Heart right ventricle (tissue), 16 donors: ENCODE data around the gene CTPS1. TPM values are rescaled to one million over a fixed set of nuclear protein-coding genes. Genes with fewer than 3 reads are reported as not detected.

Source experiments
- ATAC-seq, 8 donors: fragments of 200-7000 bp; cut with Tn5 transposase; one replicate each; pipeline ENCODE4 v1.9.1; 2020; ENCODE audit warnings: mild to moderate bottlenecking in 8 of 8, moderate library complexity in 8 of 8, moderate number of reproducible peaks in 1 of 8
- DNase-seq, 2 donors: peaks; one replicate each; pipeline ENCODE4 v3.0.0-alpha.2; 2020
- H3K27ac ChIP-seq, 10 donors: fragments of 200-600 bp; sonication (generic) in 2 of 10; one replicate each; pipeline versions ENCODE4 v1.5.0 to v1.8.0; 2020 to 2022; ENCODE audit warnings: mild to moderate bottlenecking in 3 of 10
- H3K27me3 ChIP-seq, 7 donors: fragments of 200-600 bp; one replicate each; pipeline ENCODE4 v1.8.0; 2021 to 2022; ENCODE audit warnings: mild to moderate bottlenecking in 2 of 7
- H3K36me3 ChIP-seq, 9 donors: fragments of 200-600 bp; sonication (generic) in 1 of 9; one replicate each; pipeline versions ENCODE4 v1.5.0 to v1.8.0; 2020 to 2022; ENCODE audit warnings: mild to moderate bottlenecking in 2 of 9
- H3K4me1 ChIP-seq, 9 donors: fragments of 200-600 bp; sonication (generic) in 1 of 9; one replicate each; pipeline versions ENCODE4 v1.5.0 to v1.8.0; 2020 to 2022; ENCODE audit warnings: mild to moderate bottlenecking in 4 of 9
- H3K4me3 ChIP-seq, 10 donors: fragments of 200-600 bp; sonication (generic) in 2 of 10; one replicate each; pipeline versions ENCODE4 v1.5.0 to v1.8.0; 2020 to 2022; ENCODE audit warnings: mild to moderate bottlenecking in 7 of 10, moderate library complexity in 2 of 10
- H3K9me3 ChIP-seq, 11 donors: fragments of 200-600 bp in 10 of 11; sonication (generic) in 2 of 11; one replicate each; pipeline versions ENCODE4 v1.5.0 to v1.8.0; 2013 to 2022; ENCODE audit warnings: mild to moderate bottlenecking in 2 of 11, control low read depth in 1 of 11, moderate library complexity in 1 of 11
- WGBS, 2 donors: extraction: QIAGEN DNeasy Blood & Tissue Kit; methylation state at CpG; one replicate each; pipeline ENCODE4 v1.1.7; 2013; ENCODE audit warnings: inconsistent platforms in 1 of 2; 5-methylcytosine and 5-hydroxymethylcytosine counted together
- intact Hi-C, 10 donors: fragments of 100-400 bp; cut with DNase I; formaldehyde crosslinking; loops; one replicate each; pipeline versions ENCODE4 v1.11.1 to v1.14.2; 2022
- polyA plus RNA-seq, 2 donors: library from polyadenylated mRNA; stranded (reverse); fragments of 200-250 nt; gene quantifications; one replicate each; pipeline ENCODE4 v1.2.3, GENCODE V29; 2013
- total RNA-seq, 10 donors: library from RNA; stranded (reverse); fragmentation: NEBNext Ultra II Directional in 3 of 10; extraction: Animal tissue kit (Norgen Biotek cat#: 25700) in 3 of 10; gene quantifications; one replicate each; pipeline versions ENCODE4 v1.2.1 to v1.2.4, GENCODE V29; 2021 to 2023
- TF ChIP-seq, protein P1 (sequence below), 9 donors: fragments of 200-600 bp; sonication (generic) in 2 of 9; IDR thresholded peaks; one replicate each; pipeline versions ENCODE4 v1.5.0 to v1.8.0; 2021 to 2022; ENCODE audit warnings: antibody characterized with exemption in 9 of 9, mild to moderate bottlenecking in 5 of 9, moderate library complexity in 1 of 9
- donor health status: Arrhythmogenic right ventricular cardiomyopathy.
- donor health status: ischemic (EF 13 %, LVEDD 7.1; RV severe dilation, severe dysfunction).
- donor health status: healthy with polysubstance abuse.
- donor health status: DM: no; HTN: yes; CAD: no.
- donor health status: DM: no; HTN: no; CAD: no.
- donor health status: ischemic (EF 25% LVEDD 6.9; RV normal size, moderate dysfunction).
- donor health status: ischemic (EF 25% LVEDD 5.7; RV mildly dilated, moderate dysfunction).
- donor health status: healthy.
- donor health status: DM: yes; HTN: yes; CAD: no.
- donor health status: Ischemic cardiomyopathy.
- donor health status: ischemic (EF 35%, LVEDD 5.7; RV mildly dilated, moderate dysfunction).
- donor health status: nonischemic (EF 11% LVEDD 7.7; RV severe dilation, severe dysfunction).
- donor health status: DM: yes; HTN: yes; CAD: no.
- donor health status: PGD.
- donor health status: ischemic (EF 29% LVEDD 5.4; RV normal size, mild dysfunction).
- donor health status: nonischemic (EF 23%, LVEDD 6.1; RV moderate dilation, normal function).

The CTPS1 gene
- total and polyA plus RNA-seq, 12 donors, result 4.6 to 12.1 (median 7.1) TPM

DNA sequence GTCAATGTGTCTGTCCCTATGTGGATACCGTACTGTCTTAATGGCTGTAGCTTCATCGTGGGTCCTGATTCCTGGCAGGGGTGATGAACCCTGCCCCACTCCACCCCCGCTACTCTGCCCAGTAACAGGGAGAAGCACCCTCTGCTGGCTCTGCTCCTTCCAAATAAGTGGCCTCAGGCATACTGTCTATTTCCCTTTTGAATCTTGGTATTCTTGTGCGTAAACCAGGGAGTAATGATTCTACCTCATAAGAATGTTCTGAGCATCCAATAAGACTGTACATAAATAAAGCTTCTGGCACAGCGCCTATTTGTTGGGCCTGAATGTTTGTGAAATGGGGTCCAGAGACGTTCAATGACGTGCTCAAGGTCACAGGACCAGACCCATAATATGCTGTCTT lies 35.2 kb upstream of the CTPS1 start:
- no peaks in the 10 kb centered on the region for H3K27me3 ChIP-seq
- H3K36me3 ChIP-seq, result no peaks in the 10 kb centered on the region
- no peak for DNase-seq
- WGBS, 2 donors, result 58 to 70% methylated on average over 7 of the region's 7 CpGs
- H3K4me1 ChIP-seq, result peaks cover 0 to 30% (median 7%) of the 10 kb centered on the region in 9 donors
- TF ChIP-seq, protein P1, sequence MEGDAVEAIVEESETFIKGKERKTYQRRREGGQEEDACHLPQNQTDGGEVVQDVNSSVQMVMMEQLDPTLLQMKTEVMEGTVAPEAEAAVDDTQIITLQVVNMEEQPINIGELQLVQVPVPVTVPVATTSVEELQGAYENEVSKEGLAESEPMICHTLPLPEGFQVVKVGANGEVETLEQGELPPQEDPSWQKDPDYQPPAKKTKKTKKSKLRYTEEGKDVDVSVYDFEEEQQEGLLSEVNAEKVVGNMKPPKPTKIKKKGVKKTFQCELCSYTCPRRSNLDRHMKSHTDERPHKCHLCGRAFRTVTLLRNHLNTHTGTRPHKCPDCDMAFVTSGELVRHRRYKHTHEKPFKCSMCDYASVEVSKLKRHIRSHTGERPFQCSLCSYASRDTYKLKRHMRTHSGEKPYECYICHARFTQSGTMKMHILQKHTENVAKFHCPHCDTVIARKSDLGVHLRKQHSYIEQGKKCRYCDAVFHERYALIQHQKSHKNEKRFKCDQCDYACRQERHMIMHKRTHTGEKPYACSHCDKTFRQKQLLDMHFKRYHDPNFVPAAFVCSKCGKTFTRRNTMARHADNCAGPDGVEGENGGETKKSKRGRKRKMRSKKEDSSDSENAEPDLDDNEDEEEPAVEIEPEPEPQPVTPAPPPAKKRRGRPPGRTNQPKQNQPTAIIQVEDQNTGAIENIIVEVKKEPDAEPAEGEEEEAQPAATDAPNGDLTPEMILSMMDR (IDR thresholded peaks at IDR 0.05), result no peak
- ATAC-seq, result peak in 6 of 8 donors; percentile 21 to 62 (median 48)
- peaks cover 0 to 20% (median 0%) of the 10 kb centered on the region in 11 donors for H3K9me3 ChIP-seq
- peak overlapping the region in 6 of 10 donors; percentile 5 to 62 (median 39) for H3K27ac ChIP-seq
- intact Hi-C loops, result no loop called here
- no peak overlapping the region for H3K4me3 ChIP-seq

DNA sequence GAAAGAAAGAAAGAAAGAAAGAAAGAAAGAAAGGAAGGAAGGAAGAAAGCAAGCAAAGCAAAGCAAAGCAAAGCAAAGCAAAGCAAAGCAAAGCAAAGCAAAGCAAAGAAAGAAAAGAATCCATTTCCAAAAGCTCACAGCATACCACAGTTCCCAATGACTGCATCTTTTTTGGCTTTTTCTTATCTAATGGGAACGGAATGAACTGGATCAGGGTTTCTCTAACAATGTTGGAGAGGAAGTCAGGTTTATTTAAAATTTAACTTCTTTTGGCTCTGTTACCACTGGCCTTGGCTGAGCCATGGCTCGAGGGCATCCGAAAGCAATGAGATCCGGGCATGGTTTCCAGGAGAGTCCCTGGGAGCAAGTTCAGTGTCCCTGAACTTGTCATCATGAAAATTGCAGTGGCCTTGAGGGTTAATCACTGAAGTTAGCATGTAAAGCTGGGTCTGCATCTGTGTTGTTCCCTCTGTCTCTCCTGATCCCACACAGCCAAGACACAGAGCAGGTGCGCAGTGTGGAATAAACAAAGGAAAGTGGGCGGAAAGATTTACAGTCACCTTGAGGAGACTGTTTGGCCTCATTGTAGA lies 34.6 kb upstream of the CTPS1 start:
- H3K27ac ChIP-seq, result peak overlapping the region in 6 of 10 donors; percentile 5 to 62 (median 41)
- TF ChIP-seq, protein P1 (IDR thresholded peaks at IDR 0.05), result no peak
- WGBS, 2 donors, result 61 to 66% methylated on average over 6 of the region's 6 CpGs
- peak in 6 of 8 donors; percentile 54 to 81 (median 67) for ATAC-seq
- H3K27me3 ChIP-seq, result no peaks in the 10 kb centered on the region
- DNase-seq, result no peak
- H3K4me3 ChIP-seq, result no peak overlapping the region
- H3K9me3 ChIP-seq, result peaks cover 0 to 20% (median 0%) of the 10 kb centered on the region in 11 donors
- H3K4me1 ChIP-seq, result peaks cover 0 to 24% (median 4%) of the 10 kb centered on the region in 9 donors
- intact Hi-C loops, result loop anchor here in 2 of 10 donors (5.0 kb wide), 1 partner anchor 83 kb away; the partner anchor contains the start of gene CITED4 (in 2 of the 2)
- no peaks in the 10 kb centered on the region for H3K36me3 ChIP-seq

DNA sequence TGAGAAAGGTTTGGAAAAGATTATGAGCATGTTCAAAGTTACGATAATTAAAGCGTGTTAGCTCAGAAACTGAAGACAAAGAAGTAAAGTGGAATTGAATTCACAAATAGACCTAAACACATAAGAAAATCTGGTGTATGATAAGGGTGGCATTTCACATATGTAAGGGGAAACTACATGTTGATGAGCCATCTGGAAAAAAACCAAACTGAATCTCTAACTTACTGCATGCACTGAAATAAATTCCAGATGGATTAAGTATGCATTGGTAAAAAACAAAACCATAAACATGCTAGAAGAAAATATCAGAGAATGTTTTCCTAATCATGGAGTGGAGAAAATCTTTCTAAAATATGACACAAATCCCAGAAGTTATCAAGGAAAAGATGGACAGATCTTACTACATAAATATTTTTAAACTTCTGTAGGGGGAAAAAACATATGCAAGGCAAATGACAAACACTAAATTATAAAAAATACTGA lies 34.0 kb upstream of the CTPS1 start:
- H3K27ac ChIP-seq, result peak overlapping the region in 4 of 10 donors; percentile 32 to 52 (median 41)
- ATAC-seq, result no peak
- DNase-seq, result no peak
- peaks cover 0 to 23% (median 4%) of the 10 kb centered on the region in 9 donors for H3K4me1 ChIP-seq
- WGBS, 2 donors, result 76 to 87% methylated on average over 2 of the region's 2 CpGs
- no peaks in the 10 kb centered on the region for H3K27me3 ChIP-seq
- intact Hi-C loops, result loop anchor here in 2 of 10 donors (5.0 kb wide), 1 partner anchor 83 kb away; the partner anchor contains the start of gene CITED4 (in 2 of the 2)
- no peak overlapping the region for H3K4me3 ChIP-seq
- TF ChIP-seq, protein P1 (IDR thresholded peaks at IDR 0.05), result no peak
- no peaks in the 10 kb centered on the region for H3K36me3 ChIP-seq
- H3K9me3 ChIP-seq, result peaks cover 0 to 20% (median 0%) of the 10 kb centered on the region in 11 donors

DNA sequence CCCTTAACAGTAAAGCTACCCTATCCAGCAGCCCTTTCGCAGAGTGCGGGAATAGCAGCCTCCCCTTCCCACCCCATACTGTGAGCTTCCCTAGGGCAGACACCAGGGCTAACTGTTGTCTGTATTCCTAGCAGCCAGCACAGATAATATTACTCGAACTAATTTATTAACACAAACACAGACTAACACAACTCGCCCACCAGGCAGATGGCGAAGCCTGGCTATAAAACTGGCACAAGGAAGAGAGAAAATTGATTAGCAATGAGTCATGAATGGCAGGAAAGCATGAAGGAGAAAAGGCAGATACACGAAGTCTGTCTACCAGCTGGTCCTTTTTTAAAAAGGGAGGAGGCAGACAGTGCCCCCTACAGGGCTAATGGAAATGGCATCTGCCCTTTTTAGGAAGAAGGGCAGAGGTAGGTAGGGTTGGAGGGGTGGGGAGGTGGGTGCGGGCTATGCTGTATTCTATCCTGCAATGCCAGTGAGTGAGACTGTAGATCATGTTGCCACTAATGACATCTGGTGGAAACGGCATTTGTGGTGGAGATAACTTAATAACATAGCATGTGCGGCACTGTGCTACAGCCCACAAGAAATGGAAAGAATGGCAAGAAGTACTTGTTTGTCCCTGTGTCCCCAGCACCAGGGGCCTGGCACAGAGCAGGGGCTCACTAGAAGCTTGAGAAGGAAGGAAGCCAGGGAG lies 30.6 kb upstream of the CTPS1 start:
- Histone ChIP-seq H3K36me3 (no peaks in the 10 kb centered on the region), H3K27ac (no peak overlapping the region), H3K4me1 (peaks cover 0 to 28% (median 7%) of the 10 kb centered on the region in 9 donors), H3K9me3 (peaks cover 0 to 20% (median 0%) of the 10 kb centered on the region in 11 donors), H3K27me3 (peaks cover 0 to 12% (median 0%) of the 10 kb centered on the region in 7 donors), H3K4me3 (no peak overlapping the region)
- TF ChIP-seq, protein P1 (IDR thresholded peaks at IDR 0.05), result peak; percentile 25 to 73 (median 56)
- ATAC-seq (peak in 4 of 8 donors; percentile 45 to 61 (median 50)), DNase-seq (peak in 1 of 2 donors; percentile 24)
- WGBS, 2 donors, result 52 to 54% methylated on average over 9 of the region's 9 CpGs
- intact Hi-C loops, result loop anchor here in 3 of 10 donors (2.0 to 5.0 kb wide), 2 partner anchors 87 to 100 kb away; partner anchors contain the start of gene CITED4 (in 2 of the 3)
